Peyer's patch (tissue), 4 donors: ENCODE measurements around the gene ACSL6.

ENCODE experiments used
- CTCF ChIP-seq, 6 experiments: fragments of 450-650 bp in 4 of 6; fragments of 200-600 bp in 2 of 6; sonication (generic) in 1 of 6; IDR thresholded peaks; one replicate each; pipeline ENCODE4 v1.5.1; 2017 to 2019; ENCODE audit warnings: antibody characterized with exemption in 6 of 6, mild to moderate bottlenecking in 3 of 6, moderate library complexity in 1 of 6
- POLR2A ChIP-seq, 2 donors: fragments of 450-650 bp; IDR thresholded peaks; one replicate each; pipeline ENCODE4 v1.5.1; 2017; ENCODE audit warnings: antibody characterized with exemption in 2 of 2, mild to moderate bottlenecking in 2 of 2, moderate library complexity in 2 of 2

- TF ChIP-seq CTCF (IDR thresholded peaks at IDR 0.05) (no peak), POLR2A (IDR thresholded peaks at IDR 0.05) (no peak)
Measured at GRCh38 chr5:131994533-131995226, 16.8 kb downstream of the ACSL6 start.
